Activated CD4-positive, alpha-beta T cell treated with anti-CD3 and anti-CD28 coated beads, Interleukin-2, Interleukin-6, amounts not matched to agents 100 ng/mL and 50 ng/mL, durations not matched to agents 16 hours and 8 hours (primary cell): Measurements from ENCODE around the gene SUMF2.
"Not testable (repeated sequence)": the region's sequence is repeated elsewhere in the genome, so short reads cannot be mapped to it uniquely, and the experiment has no call there.

ENCODE experiments used
- DNase-seq: peaks from one replicate; pipeline ENCODE4 v3.0.0-alpha.2; 2020

SUMF2 gene

GRCh38 chr7:56063500-56063881, 595 bp upstream of the SUMF2 start:
- no peak for DNase-seq

- DNase-seq, result not testable (repeated sequence)
These were observed 2.3 kb downstream of the SUMF2 start for GRCh38 chr7:56066376-56066775.

- peak; percentile 83 for DNase-seq
These were observed 10.3 kb downstream of the SUMF2 start for GRCh38 chr7:56074371-56074791.

- DNase-seq, result no peak
These were observed 13.6 kb downstream of the SUMF2 start for GRCh38 chr7:56077681-56078080.

GRCh38 chr7:56078196-56078595, 14.1 kb downstream of the SUMF2 start:
- no peak for DNase-seq

- no peak for DNase-seq
These were observed 15.5 kb downstream of the SUMF2 start for GRCh38 chr7:56079450-56080185.

GRCh38 chr7:56080726-56081435, 16.8 kb downstream of the SUMF2 start:
- DNase-seq, result not testable (repeated sequence)

- no peak for DNase-seq
These were observed 17.7 kb downstream of the SUMF2 start for GRCh38 chr7:56081626-56082340.

GRCh38 chr7:56083150-56083785, 19.2 kb downstream of the SUMF2 start:
- DNase-seq, result no peak

- DNase-seq, result no peak
These were observed 22.7 kb downstream of the SUMF2 start for GRCh38 chr7:56086761-56087160.

- DNase-seq, result no peak
These were observed 23.4 kb downstream of the SUMF2 start for GRCh38 chr7:56087445-56087844.

GRCh38 chr7:56091591-56091990, 27.5 kb downstream of the SUMF2 start:
- DNase-seq, result no peak

GRCh38 chr7:56092388-56092787, 28.3 kb downstream of the SUMF2 start:
- not testable (repeated sequence) for DNase-seq

GRCh38 chr7:56092789-56093531, 28.9 kb downstream of the SUMF2 start, which contains the start of gene PHKG1:
Gene PHKG1, minus strand, starts transcription at chr7:56092952. Its CDS starts 4,011 bp downstream, at chr7:56088941.
- no peak for DNase-seq

- no peak for DNase-seq
These were observed 33.6 kb downstream of the SUMF2 start for GRCh38 chr7:56097700-56098099.

- DNase-seq, result not testable (repeated sequence)
These were observed 34.3 kb downstream of the SUMF2 start for GRCh38 chr7:56098187-56099008.

- no peak for DNase-seq
These were observed 35.6 kb downstream of the SUMF2 start for GRCh38 chr7:56099653-56100052.

GRCh38 chr7:56104138-56104537, 40.1 kb downstream of the SUMF2 start:
- DNase-seq, result not testable (repeated sequence)

GRCh38 chr7:56105508-56105907, 41.4 kb downstream of the SUMF2 start:
- DNase-seq, result peak; percentile 58

GRCh38 chr7:56106108-56107073, 42.3 kb downstream of the SUMF2 start, which contains the start of gene CHCHD2:
Gene CHCHD2, minus strand, starts transcription at chr7:56106476. Its CDS starts 63 bp downstream, at chr7:56106413.
- DNase-seq, result peak; percentile 97
